ENCODE results near the gene SIL1.

SIL1 gene

DNA sequence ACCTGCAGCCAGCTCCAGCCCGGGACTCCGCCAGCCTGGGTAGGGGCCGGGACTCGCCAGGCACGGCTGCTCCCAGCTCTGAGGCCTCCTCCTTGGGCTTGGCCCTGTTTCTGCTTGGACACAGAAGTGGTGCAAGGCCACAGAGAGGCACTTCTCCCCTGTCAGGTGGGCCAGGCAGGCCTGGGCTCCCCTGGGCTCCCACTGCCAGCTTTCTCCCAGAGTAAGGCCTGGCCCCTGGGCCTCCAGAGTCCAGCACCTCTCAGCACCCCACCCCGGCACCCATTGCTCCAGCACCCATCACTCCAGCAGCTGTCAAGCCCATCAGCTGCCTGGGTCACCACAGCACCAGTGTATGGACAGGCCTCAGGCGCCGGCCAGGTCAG lies 251.9 kb downstream of the SIL1 start:
- TF ChIP-seq, protein P1, sequence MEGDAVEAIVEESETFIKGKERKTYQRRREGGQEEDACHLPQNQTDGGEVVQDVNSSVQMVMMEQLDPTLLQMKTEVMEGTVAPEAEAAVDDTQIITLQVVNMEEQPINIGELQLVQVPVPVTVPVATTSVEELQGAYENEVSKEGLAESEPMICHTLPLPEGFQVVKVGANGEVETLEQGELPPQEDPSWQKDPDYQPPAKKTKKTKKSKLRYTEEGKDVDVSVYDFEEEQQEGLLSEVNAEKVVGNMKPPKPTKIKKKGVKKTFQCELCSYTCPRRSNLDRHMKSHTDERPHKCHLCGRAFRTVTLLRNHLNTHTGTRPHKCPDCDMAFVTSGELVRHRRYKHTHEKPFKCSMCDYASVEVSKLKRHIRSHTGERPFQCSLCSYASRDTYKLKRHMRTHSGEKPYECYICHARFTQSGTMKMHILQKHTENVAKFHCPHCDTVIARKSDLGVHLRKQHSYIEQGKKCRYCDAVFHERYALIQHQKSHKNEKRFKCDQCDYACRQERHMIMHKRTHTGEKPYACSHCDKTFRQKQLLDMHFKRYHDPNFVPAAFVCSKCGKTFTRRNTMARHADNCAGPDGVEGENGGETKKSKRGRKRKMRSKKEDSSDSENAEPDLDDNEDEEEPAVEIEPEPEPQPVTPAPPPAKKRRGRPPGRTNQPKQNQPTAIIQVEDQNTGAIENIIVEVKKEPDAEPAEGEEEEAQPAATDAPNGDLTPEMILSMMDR (IDR thresholded peaks at IDR 0.05; ENCODE audit: borderline replicate concordance, control extremely low read depth, extremely low read depth, insufficient read depth, missing control alignments), result no peak
- no peak for DNase-seq (ENCODE audit: low spot score)
- in situ Hi-C loops (cut with MboI; ENCODE audit: low sequenced_read_pairs, unreplicated experiment), result no loop called here

GRCh38 chr5:138945421-138946240 lies 252.5 kb downstream of the SIL1 start:
- no peak for DNase-seq (ENCODE audit: low spot score)
- in situ Hi-C loops (cut with MboI; ENCODE audit: low sequenced_read_pairs, unreplicated experiment), result no loop called here

GRCh38 chr5:138944527-138945322 lies 253.4 kb downstream of the SIL1 start:
- DNase-seq (ENCODE audit: low spot score), result peak; percentile 34
- TF ChIP-seq, protein P1 (IDR thresholded peaks at IDR 0.05; ENCODE audit: borderline replicate concordance, control extremely low read depth, extremely low read depth, insufficient read depth, missing control alignments), result no peak
- in situ Hi-C loops (cut with MboI; ENCODE audit: low sequenced_read_pairs, unreplicated experiment), result no loop called here

More at GRCh38 chr5:138945421-138946240, 252.5 kb downstream of the SIL1 start:
- TF ChIP-seq, protein P1 (IDR thresholded peaks at IDR 0.05; ENCODE audit: borderline replicate concordance, control extremely low read depth, extremely low read depth, insufficient read depth, missing control alignments), result no peak

GRCh38 chr5:138943599-138944173 lies 254.5 kb downstream of the SIL1 start:
- DNase-seq (ENCODE audit: low spot score), result no peak
- in situ Hi-C loops (cut with MboI; ENCODE audit: low sequenced_read_pairs, unreplicated experiment), result no loop called here
- TF ChIP-seq, protein P1 (IDR thresholded peaks at IDR 0.05; ENCODE audit: borderline replicate concordance, control extremely low read depth, extremely low read depth, insufficient read depth, missing control alignments), result no peak

- in situ Hi-C loops (cut with MboI; ENCODE audit: low sequenced_read_pairs, unreplicated experiment), result no loop called here
- DNase-seq (ENCODE audit: low spot score), result no peak
- TF ChIP-seq, protein P1 (IDR thresholded peaks at IDR 0.05; ENCODE audit: borderline replicate concordance, control extremely low read depth, extremely low read depth, insufficient read depth, missing control alignments), result no peak
Observed at GRCh38 chr5:138942861-138943260, 255.3 kb downstream of the SIL1 start.

GRCh38 chr5:138942066-138942465 lies 256.1 kb downstream of the SIL1 start:
- no peak for DNase-seq (ENCODE audit: low spot score)
- TF ChIP-seq, protein P1 (IDR thresholded peaks at IDR 0.05; ENCODE audit: borderline replicate concordance, control extremely low read depth, extremely low read depth, insufficient read depth, missing control alignments), result no peak
- in situ Hi-C loops (cut with MboI; ENCODE audit: low sequenced_read_pairs, unreplicated experiment), result no loop called here
